ENCODE results near the gene AP1B1.
A peak's percentile ranks its signal among the peaks of the same experiment; 100 is the strongest.
"Not testable (repeated sequence)": the region's sequence is repeated elsewhere in the genome, so short reads cannot be mapped to it uniquely, and the experiment has no call there.

The AP1B1 gene

GRCh38 chr22:29411569-29412211 lies 23.3 kb upstream of the AP1B1 start:
- H3K27ac ChIP-seq (ENCODE audit: low read depth, low read length); H3K4me1 ChIP-seq (ENCODE audit: control insufficient read depth, insufficient read depth, low read length, unreplicated experiment); H3K27me3 ChIP-seq (ENCODE audit: insufficient read depth, low read length); H2AFZ ChIP-seq (ENCODE audit: low read length, unreplicated experiment); H3K79me2 ChIP-seq (ENCODE audit: control insufficient read depth, insufficient read depth, low read length, unreplicated experiment); H3K4me3 ChIP-seq (ENCODE audit: low read depth, low read length); H3K36me3 ChIP-seq (ENCODE audit: insufficient read depth, low read length): not testable (repeated sequence)

- Histone ChIP-seq H3K36me3 (ENCODE audit: insufficient read depth, low read length) (no peaks in the 10 kb centered on the region), H3K27ac (ENCODE audit: low read depth, low read length) (no peak overlapping the region), H3K79me2 (ENCODE audit: control insufficient read depth, insufficient read depth, low read length, unreplicated experiment) (no peaks in the 10 kb centered on the region), H3K4me1 (ENCODE audit: control insufficient read depth, insufficient read depth, low read length, unreplicated experiment) (no peaks in the 10 kb centered on the region), H3K27me3 (ENCODE audit: insufficient read depth, low read length) (no peaks in the 10 kb centered on the region), H3K4me3 (ENCODE audit: low read depth, low read length) (no peak overlapping the region), H2AFZ (ENCODE audit: low read length, unreplicated experiment) (no peak overlapping the region)
These were observed 20.6 kb upstream of the AP1B1 start for GRCh38 chr22:29408940-29409339.

DNA sequence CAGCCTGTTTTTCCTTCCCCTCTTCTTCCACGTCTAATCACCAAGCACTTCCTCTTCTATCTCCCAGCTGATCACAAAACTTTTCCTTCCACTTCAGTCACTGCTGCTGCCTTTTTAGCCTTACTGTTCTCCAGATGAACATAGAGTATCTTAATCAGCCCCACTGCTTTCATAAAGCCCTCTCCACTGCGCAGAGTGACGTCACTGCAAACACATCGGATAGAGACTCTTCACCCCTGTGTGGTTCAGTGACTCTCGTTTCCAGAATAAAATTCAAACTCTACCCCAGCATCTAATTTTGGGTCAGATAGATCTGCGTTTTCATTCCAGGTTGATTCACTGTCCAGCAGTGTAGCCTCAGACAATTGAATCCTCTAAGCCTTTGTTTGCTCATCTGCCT lies 13.2 kb upstream of the AP1B1 start:
- not testable (repeated sequence) for H3K36me3 ChIP-seq (ENCODE audit: insufficient read depth, low read length); H3K4me3 ChIP-seq (ENCODE audit: low read depth, low read length); H3K27me3 ChIP-seq (ENCODE audit: insufficient read depth, low read length); H3K4me1 ChIP-seq (ENCODE audit: control insufficient read depth, insufficient read depth, low read length, unreplicated experiment); H2AFZ ChIP-seq (ENCODE audit: low read length, unreplicated experiment); H3K79me2 ChIP-seq (ENCODE audit: control insufficient read depth, insufficient read depth, low read length, unreplicated experiment); H3K27ac ChIP-seq (ENCODE audit: low read depth, low read length)

DNA sequence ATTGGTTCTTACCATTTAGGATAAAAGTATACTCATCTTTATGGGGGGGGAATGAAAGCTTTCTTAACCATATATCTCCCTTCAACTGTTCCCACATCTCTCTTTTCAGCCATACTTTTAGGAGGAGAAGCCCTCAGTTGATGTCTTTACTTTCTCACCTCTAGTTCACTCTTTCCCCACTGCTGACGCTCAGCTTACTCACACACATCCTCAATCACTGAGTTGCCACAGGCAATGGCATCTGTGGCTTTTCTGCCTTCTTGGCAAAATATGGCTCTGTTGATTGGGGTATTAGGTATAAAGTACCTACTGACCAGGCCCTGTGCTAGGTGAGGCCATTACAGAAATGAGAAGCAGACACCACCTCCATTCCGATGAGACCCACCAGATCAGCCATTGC lies 12.2 kb upstream of the AP1B1 start:
- Histone ChIP-seq H3K79me2 (ENCODE audit: control insufficient read depth, insufficient read depth, low read length, unreplicated experiment) (no peaks in the 10 kb centered on the region), H3K4me1 (ENCODE audit: control insufficient read depth, insufficient read depth, low read length, unreplicated experiment) (no peaks in the 10 kb centered on the region), H3K27ac (ENCODE audit: low read depth, low read length) (no peak overlapping the region), H2AFZ (ENCODE audit: low read length, unreplicated experiment) (no peak overlapping the region), H3K36me3 (ENCODE audit: insufficient read depth, low read length) (no peaks in the 10 kb centered on the region), H3K27me3 (ENCODE audit: insufficient read depth, low read length) (no peaks in the 10 kb centered on the region), H3K4me3 (ENCODE audit: low read depth, low read length) (no peak overlapping the region)

DNA sequence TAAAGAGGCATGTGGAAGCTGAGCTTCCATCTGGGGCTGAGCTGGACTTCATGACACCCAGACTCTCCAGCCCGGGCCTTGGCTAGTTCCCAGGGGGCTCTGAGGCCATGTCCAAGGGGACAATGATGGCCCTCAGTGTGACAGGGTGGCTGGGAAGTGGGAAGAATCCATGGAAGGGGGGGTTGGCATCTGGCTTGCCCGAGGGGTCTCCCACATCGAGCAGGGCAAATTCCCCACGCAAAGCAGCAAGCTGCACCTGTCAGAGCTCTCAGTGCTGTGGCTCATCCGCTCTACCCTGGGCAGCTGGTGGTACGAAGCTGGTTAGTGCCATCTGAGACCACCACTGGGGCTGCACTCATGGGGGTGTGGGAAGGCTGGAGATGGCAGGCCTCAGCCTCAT lies 9.4 kb upstream of the AP1B1 start:
- no peak overlapping the region for H2AFZ ChIP-seq (ENCODE audit: low read length, unreplicated experiment)
- H3K4me3 ChIP-seq (ENCODE audit: low read depth, low read length): no peak overlapping the region
- no peaks in the 10 kb centered on the region for H3K4me1 ChIP-seq (ENCODE audit: control insufficient read depth, insufficient read depth, low read length, unreplicated experiment)
- no peak overlapping the region for H3K27ac ChIP-seq (ENCODE audit: low read depth, low read length)
- H3K27me3 ChIP-seq (ENCODE audit: insufficient read depth, low read length): no peaks in the 10 kb centered on the region
- no peaks in the 10 kb centered on the region for H3K79me2 ChIP-seq (ENCODE audit: control insufficient read depth, insufficient read depth, low read length, unreplicated experiment)
- no peaks in the 10 kb centered on the region for H3K36me3 ChIP-seq (ENCODE audit: insufficient read depth, low read length)

DNA sequence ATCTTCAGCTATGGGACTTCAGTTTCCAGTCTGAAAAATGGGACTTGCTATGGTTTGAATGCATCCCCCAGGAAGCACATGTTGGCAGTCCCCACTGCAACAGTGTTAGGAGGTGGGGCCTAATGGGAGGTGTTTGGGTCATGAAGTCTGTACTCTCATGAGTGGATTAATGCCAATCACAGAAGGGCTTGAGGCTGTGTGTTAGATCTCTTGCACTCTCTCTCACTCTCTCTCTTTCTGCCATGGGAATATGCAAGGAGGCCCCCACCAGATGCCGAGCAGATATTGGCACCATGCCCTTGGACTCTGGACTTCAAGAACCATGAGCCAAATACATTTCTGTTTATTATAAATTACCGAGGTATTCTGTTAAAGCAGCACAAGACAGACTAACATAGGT lies 7.8 kb upstream of the AP1B1 start:
- H3K4me3 ChIP-seq (ENCODE audit: low read depth, low read length): no peak overlapping the region
- no peaks in the 10 kb centered on the region for H3K36me3 ChIP-seq (ENCODE audit: insufficient read depth, low read length)
- H3K4me1 ChIP-seq (ENCODE audit: control insufficient read depth, insufficient read depth, low read length, unreplicated experiment): no peaks in the 10 kb centered on the region
- H3K27ac ChIP-seq (ENCODE audit: low read depth, low read length): no peak overlapping the region
- no peaks in the 10 kb centered on the region for H3K79me2 ChIP-seq (ENCODE audit: control insufficient read depth, insufficient read depth, low read length, unreplicated experiment)
- no peaks in the 10 kb centered on the region for H3K27me3 ChIP-seq (ENCODE audit: insufficient read depth, low read length)
- no peak overlapping the region for H2AFZ ChIP-seq (ENCODE audit: low read length, unreplicated experiment)

- H3K27ac ChIP-seq (ENCODE audit: low read depth, low read length): no peak overlapping the region
- no peaks in the 10 kb centered on the region for H3K4me1 ChIP-seq (ENCODE audit: control insufficient read depth, insufficient read depth, low read length, unreplicated experiment)
- H3K27me3 ChIP-seq (ENCODE audit: insufficient read depth, low read length): no peaks in the 10 kb centered on the region
- no peaks in the 10 kb centered on the region for H3K79me2 ChIP-seq (ENCODE audit: control insufficient read depth, insufficient read depth, low read length, unreplicated experiment)
- no peak overlapping the region for H2AFZ ChIP-seq (ENCODE audit: low read length, unreplicated experiment)
- H3K36me3 ChIP-seq (ENCODE audit: insufficient read depth, low read length): no peaks in the 10 kb centered on the region
- no peak overlapping the region for H3K4me3 ChIP-seq (ENCODE audit: low read depth, low read length)
These were observed 6.7 kb upstream of the AP1B1 start for GRCh38 chr22:29394931-29395581.

GRCh38 chr22:29393019-29393608 lies 4.7 kb upstream of the AP1B1 start:
- Histone ChIP-seq H3K36me3 (ENCODE audit: insufficient read depth, low read length) (no peaks in the 10 kb centered on the region), H3K27ac (ENCODE audit: low read depth, low read length) (no peak overlapping the region), H3K4me1 (ENCODE audit: control insufficient read depth, insufficient read depth, low read length, unreplicated experiment) (no peaks in the 10 kb centered on the region), H2AFZ (ENCODE audit: low read length, unreplicated experiment) (no peak overlapping the region), H3K79me2 (ENCODE audit: control insufficient read depth, insufficient read depth, low read length, unreplicated experiment) (no peaks in the 10 kb centered on the region), H3K27me3 (ENCODE audit: insufficient read depth, low read length) (no peaks in the 10 kb centered on the region), H3K4me3 (ENCODE audit: low read depth, low read length) (no peak overlapping the region)

DNA sequence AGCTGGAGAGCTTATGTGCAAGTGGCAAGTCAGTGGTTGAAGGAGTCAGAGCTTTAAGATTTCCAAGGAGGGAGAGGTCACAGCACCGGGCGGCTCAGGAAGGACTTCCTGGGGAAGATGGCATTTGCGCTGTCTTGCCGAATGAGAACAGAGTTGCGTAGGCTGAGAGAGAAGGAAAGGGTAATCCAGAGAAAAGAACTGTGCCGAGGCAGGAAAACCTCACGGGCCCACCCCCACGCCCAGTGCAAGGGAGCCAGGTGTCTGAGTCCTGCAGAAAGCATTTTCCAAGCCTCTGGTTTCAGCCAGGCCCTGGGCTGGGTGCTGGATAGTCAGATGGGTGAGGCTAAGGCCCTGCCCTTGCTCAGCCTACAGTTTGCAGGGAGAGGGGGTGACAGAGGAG lies 3.2 kb upstream of the AP1B1 start:
- H3K36me3 ChIP-seq (ENCODE audit: insufficient read depth, low read length): no peaks in the 10 kb centered on the region
- H3K4me1 ChIP-seq (ENCODE audit: control insufficient read depth, insufficient read depth, low read length, unreplicated experiment): no peaks in the 10 kb centered on the region
- H2AFZ ChIP-seq (ENCODE audit: low read length, unreplicated experiment): no peak overlapping the region
- no peak overlapping the region for H3K27ac ChIP-seq (ENCODE audit: low read depth, low read length)
- peaks cover 14% of the 10 kb centered on the region for H3K79me2 ChIP-seq (ENCODE audit: control insufficient read depth, insufficient read depth, low read length, unreplicated experiment)
- H3K4me3 ChIP-seq (ENCODE audit: low read depth, low read length): no peak overlapping the region
- no peaks in the 10 kb centered on the region for H3K27me3 ChIP-seq (ENCODE audit: insufficient read depth, low read length)

- Histone ChIP-seq H3K27ac (ENCODE audit: low read depth, low read length) (no peak overlapping the region), H3K4me3 (ENCODE audit: low read depth, low read length) (no peak overlapping the region), H3K4me1 (ENCODE audit: control insufficient read depth, insufficient read depth, low read length, unreplicated experiment) (no peaks in the 10 kb centered on the region), H3K79me2 (ENCODE audit: control insufficient read depth, insufficient read depth, low read length, unreplicated experiment) (peaks cover 20% of the 10 kb centered on the region), H2AFZ (ENCODE audit: low read length, unreplicated experiment) (no peak overlapping the region), H3K27me3 (ENCODE audit: insufficient read depth, low read length) (no peaks in the 10 kb centered on the region), H3K36me3 (ENCODE audit: insufficient read depth, low read length) (no peaks in the 10 kb centered on the region)
These were observed 1.9 kb upstream of the AP1B1 start for GRCh38 chr22:29390270-29390669.

DNA sequence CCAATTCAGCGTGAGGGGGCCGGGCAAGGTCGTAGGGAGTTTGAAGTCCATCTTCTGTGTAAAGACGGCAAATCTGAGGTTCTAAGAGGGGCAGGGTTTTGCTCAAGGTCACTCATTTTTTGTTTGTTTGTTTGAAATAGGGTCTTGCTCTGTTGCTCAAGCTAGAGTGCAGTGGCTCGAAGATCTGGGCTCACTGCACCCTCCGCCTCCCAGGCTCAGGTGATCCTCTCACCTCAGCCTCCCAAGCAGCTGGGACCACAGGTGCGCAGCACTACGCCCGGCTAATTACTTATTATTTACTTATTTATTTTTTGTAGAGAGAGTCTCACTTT lies 355 bp upstream of the AP1B1 start:
- H3K36me3 ChIP-seq (ENCODE audit: insufficient read depth, low read length): no peaks in the 10 kb centered on the region
- H3K79me2 ChIP-seq (ENCODE audit: control insufficient read depth, insufficient read depth, low read length, unreplicated experiment): peaks cover 24% of the 10 kb centered on the region
- H3K4me3 ChIP-seq (ENCODE audit: low read depth, low read length): peak overlapping the region; percentile 92
- no peaks in the 10 kb centered on the region for H3K4me1 ChIP-seq (ENCODE audit: control insufficient read depth, insufficient read depth, low read length, unreplicated experiment)
- no peak overlapping the region for H3K27ac ChIP-seq (ENCODE audit: low read depth, low read length)
- H3K27me3 ChIP-seq (ENCODE audit: insufficient read depth, low read length): no peaks in the 10 kb centered on the region
- H2AFZ ChIP-seq (ENCODE audit: low read length, unreplicated experiment): peak overlapping the region; percentile 45
